Testis (tissue), 2 donors: ENCODE data around the gene TRIM8.

Experiments
- CTCF ChIP-seq, 3 experiments: fragments of 450-650 bp in 2 of 3; fragments of 200-600 bp in 1 of 3; sonication (generic) in 1 of 3; IDR thresholded peaks; one replicate each; pipeline ENCODE4 v1.5.1; 2016 to 2019; ENCODE audit warnings: antibody characterized with exemption in 3 of 3, mild to moderate bottlenecking in 2 of 3, moderate library complexity in 1 of 3
- POLR2A ChIP-seq: fragments of 450-650 bp; IDR thresholded peaks from one replicate; pipeline ENCODE4 v1.6.1; 2017; ENCODE audit warnings: antibody characterized with exemption, mild to moderate bottlenecking, moderate library complexity

- TF ChIP-seq CTCF (IDR thresholded peaks at IDR 0.05) (no peak), POLR2A (no peak)
Observed at GRCh38 chr10:102648269-102648888, 4.1 kb downstream of the TRIM8 start.
